ENCODE measurements around the gene TH. TPM values are rescaled to one million over a fixed set of nuclear protein-coding genes. Genes with fewer than 3 reads are reported as not detected.

TH gene
- total and polyA plus RNA-seq, 2 donors from 2014 or later = not detected

GRCh38 chr11:2123628-2123960 lies 48.0 kb downstream of the TH start:
- Histone ChIP-seq H3K9ac (ENCODE audit: low read length in 3 of 3) (no peak overlapping the region), H3K9me3 (ENCODE audit: control insufficient read depth in 2 of 3, insufficient read depth in 1 of 3, low read length in 3 of 3) (no peaks in the 10 kb centered on the region), H3K27me3 (ENCODE audit: control insufficient read depth, insufficient read depth, low read length) (no peaks in the 10 kb centered on the region), H3K36me3 (ENCODE audit: control insufficient read depth in 2 of 3, insufficient read depth in 3 of 3, low read length in 3 of 3) (no peaks in the 10 kb centered on the region), H3K4me1 (ENCODE audit: control insufficient read depth in 2 of 3, insufficient read depth in 2 of 3, low read depth in 1 of 3, low read length in 3 of 3) (no peaks in the 10 kb centered on the region), H3K27ac (ENCODE audit: low read depth in 2 of 2, low read length in 2 of 2) (no peak overlapping the region), H3K4me3 (ENCODE audit: low read length in 3 of 3) (no peak overlapping the region)
- TF ChIP-seq, protein P1, sequence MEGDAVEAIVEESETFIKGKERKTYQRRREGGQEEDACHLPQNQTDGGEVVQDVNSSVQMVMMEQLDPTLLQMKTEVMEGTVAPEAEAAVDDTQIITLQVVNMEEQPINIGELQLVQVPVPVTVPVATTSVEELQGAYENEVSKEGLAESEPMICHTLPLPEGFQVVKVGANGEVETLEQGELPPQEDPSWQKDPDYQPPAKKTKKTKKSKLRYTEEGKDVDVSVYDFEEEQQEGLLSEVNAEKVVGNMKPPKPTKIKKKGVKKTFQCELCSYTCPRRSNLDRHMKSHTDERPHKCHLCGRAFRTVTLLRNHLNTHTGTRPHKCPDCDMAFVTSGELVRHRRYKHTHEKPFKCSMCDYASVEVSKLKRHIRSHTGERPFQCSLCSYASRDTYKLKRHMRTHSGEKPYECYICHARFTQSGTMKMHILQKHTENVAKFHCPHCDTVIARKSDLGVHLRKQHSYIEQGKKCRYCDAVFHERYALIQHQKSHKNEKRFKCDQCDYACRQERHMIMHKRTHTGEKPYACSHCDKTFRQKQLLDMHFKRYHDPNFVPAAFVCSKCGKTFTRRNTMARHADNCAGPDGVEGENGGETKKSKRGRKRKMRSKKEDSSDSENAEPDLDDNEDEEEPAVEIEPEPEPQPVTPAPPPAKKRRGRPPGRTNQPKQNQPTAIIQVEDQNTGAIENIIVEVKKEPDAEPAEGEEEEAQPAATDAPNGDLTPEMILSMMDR (IDR thresholded peaks at IDR 0.05; ENCODE audit: borderline replicate concordance, extremely low read depth, insufficient read depth) = no peak
- intact Hi-C loops (cut with DNase I) = no loop called here
- DNase-seq = no peak
- FAIRE-seq = no peak

DNA sequence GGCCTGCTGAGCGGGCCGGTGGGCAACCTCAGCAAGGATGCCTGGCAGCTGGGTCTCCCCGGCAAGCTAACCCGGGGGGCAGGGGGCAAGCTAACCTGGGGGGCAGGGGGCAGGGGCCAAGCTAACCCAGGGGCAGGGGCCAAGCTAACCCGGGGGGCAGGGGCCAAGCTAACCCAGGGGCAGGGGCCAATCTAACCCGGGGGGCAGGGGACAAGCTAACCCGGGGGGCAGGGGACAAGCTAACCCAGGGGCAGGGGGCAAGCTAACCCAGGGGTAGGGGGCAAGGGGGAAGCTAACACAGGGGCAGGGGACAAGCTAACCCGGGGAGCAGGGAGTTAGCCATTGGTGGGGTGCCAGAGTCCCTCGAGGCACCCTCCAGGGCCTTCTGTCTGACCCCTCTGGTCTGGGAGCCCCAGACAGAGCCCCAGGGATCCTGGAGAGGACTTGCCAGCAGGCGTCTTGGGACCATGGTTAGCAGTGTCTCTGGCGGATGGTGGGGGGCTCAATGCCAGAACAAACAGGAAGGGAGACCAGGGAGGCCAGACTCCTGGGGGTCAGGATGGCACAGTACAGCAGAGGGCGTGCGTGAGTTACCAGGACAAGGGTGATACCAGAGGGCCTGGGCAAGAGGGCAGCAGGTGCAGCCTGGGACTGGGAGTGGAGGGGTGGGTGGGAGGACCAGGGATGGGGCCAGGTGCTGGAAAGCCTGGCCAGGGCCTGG lies 48.5 kb downstream of the TH start:
- FAIRE-seq (no peak), DNase-seq (no peak)
- Histone ChIP-seq H3K4me1 (ENCODE audit: control insufficient read depth in 2 of 3, insufficient read depth in 2 of 3, low read depth in 1 of 3, low read length in 3 of 3) (no peaks in the 10 kb centered on the region), H3K36me3 (ENCODE audit: control insufficient read depth in 2 of 3, insufficient read depth in 3 of 3, low read length in 3 of 3) (no peaks in the 10 kb centered on the region), H3K27me3 (ENCODE audit: control insufficient read depth, insufficient read depth, low read length) (no peaks in the 10 kb centered on the region), H3K9me3 (ENCODE audit: control insufficient read depth in 2 of 3, insufficient read depth in 1 of 3, low read length in 3 of 3) (no peaks in the 10 kb centered on the region), H3K9ac (ENCODE audit: low read length in 3 of 3) (no peak overlapping the region), H3K27ac (ENCODE audit: low read depth in 2 of 2, low read length in 2 of 2) (no peak overlapping the region), H3K4me3 (ENCODE audit: low read length in 3 of 3) (no peak overlapping the region)
- intact Hi-C loops (cut with DNase I) = no loop called here
- TF ChIP-seq, protein P1 (IDR thresholded peaks at IDR 0.05; ENCODE audit: borderline replicate concordance, extremely low read depth, insufficient read depth) = no peak

GRCh38 chr11:2122222-2122906 lies 49.3 kb downstream of the TH start:
- no peaks in the 10 kb centered on the region for H3K4me1 ChIP-seq (ENCODE audit: control insufficient read depth in 2 of 3, insufficient read depth in 2 of 3, low read depth in 1 of 3, low read length in 3 of 3)
- H3K4me3 ChIP-seq (ENCODE audit: low read length in 3 of 3) = no peak overlapping the region
- peaks cover 0 to 6% (median 2%) of the 10 kb centered on the region in 3 donors for H3K9me3 ChIP-seq (ENCODE audit: control insufficient read depth in 2 of 3, insufficient read depth in 1 of 3, low read length in 3 of 3)
- no peak overlapping the region for H3K9ac ChIP-seq (ENCODE audit: low read length in 3 of 3)
- DNase-seq (peak in 3 of 5 donors; percentile 52 to 66 (median 60)), FAIRE-seq (no peak)
- TF ChIP-seq, protein P1 (IDR thresholded peaks at IDR 0.05; ENCODE audit: borderline replicate concordance, extremely low read depth, insufficient read depth) = no peak
- H3K27me3 ChIP-seq (ENCODE audit: control insufficient read depth, insufficient read depth, low read length) = no peaks in the 10 kb centered on the region
- intact Hi-C loops (cut with DNase I) = no loop called here
- H3K27ac ChIP-seq (ENCODE audit: low read depth in 2 of 2, low read length in 2 of 2) = no peak overlapping the region
- H3K36me3 ChIP-seq (ENCODE audit: control insufficient read depth in 2 of 3, insufficient read depth in 3 of 3, low read length in 3 of 3) = no peaks in the 10 kb centered on the region
